ENCODE results near the gene GFI1B. TPM values are rescaled to one million over a fixed set of nuclear protein-coding genes. Genes with fewer than 3 reads are reported as not detected.

Gene GFI1B
- polyA plus RNA-seq, 1 donor from 2014 or later = not detected

DNA sequence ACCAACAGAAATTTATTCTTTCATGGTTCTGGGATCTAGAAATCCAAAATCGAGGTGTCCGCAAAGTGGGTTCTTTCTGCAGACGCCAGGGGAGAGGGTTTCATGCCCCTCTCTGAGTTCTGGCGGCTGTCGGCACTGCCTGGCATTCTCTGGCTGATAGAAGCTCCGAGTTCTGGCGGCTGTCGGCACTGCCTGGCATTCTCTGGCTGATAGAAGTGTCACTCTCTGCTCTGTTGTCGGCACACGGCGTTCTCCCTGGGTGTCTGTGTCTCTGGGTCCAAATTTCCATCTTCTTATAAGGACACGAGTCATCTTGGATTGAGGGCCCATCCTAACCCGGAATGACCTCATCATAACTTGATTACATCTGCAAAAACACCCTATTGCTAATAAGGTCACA, 7.6 kb downstream of the GFI1B start:
- no peak overlapping the region for H3K9ac ChIP-seq (ENCODE audit: low read length)
- no peaks in the 10 kb centered on the region for H4K20me1 ChIP-seq (ENCODE audit: insufficient read depth)
- TF ChIP-seq EP300 (conservative IDR thresholded peaks at IDR 0.05; ENCODE audit: poor library complexity, severe bottlenecking) (no peak), REST (IDR thresholded peaks at IDR 0.05; ENCODE audit: borderline replicate concordance) (no peak), EZH2 (IDR thresholded peaks at IDR 0.05; ENCODE audit: borderline replicate concordance, insufficient read depth, low read length, poor library complexity, severe bottlenecking) (no peak), RAD21 (conservative IDR thresholded peaks at IDR 0.05) (no peak), SMC3 (conservative IDR thresholded peaks at IDR 0.05; ENCODE audit: poor library complexity) (no peak), MXI1 (conservative IDR thresholded peaks at IDR 0.05; ENCODE audit: poor library complexity, severe bottlenecking) (no peak), TAF1 (IDR thresholded peaks at IDR 0.05; ENCODE audit: low read depth) (no peak), POLR2AphosphoS5 (IDR thresholded peaks at IDR 0.05) (no peak)
- TF ChIP-seq, protein P1, sequence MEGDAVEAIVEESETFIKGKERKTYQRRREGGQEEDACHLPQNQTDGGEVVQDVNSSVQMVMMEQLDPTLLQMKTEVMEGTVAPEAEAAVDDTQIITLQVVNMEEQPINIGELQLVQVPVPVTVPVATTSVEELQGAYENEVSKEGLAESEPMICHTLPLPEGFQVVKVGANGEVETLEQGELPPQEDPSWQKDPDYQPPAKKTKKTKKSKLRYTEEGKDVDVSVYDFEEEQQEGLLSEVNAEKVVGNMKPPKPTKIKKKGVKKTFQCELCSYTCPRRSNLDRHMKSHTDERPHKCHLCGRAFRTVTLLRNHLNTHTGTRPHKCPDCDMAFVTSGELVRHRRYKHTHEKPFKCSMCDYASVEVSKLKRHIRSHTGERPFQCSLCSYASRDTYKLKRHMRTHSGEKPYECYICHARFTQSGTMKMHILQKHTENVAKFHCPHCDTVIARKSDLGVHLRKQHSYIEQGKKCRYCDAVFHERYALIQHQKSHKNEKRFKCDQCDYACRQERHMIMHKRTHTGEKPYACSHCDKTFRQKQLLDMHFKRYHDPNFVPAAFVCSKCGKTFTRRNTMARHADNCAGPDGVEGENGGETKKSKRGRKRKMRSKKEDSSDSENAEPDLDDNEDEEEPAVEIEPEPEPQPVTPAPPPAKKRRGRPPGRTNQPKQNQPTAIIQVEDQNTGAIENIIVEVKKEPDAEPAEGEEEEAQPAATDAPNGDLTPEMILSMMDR (IDR thresholded peaks at IDR 0.05; ENCODE audit: poor library complexity, severe bottlenecking) = no peak
- no peaks in the 10 kb centered on the region for H3K27me3 ChIP-seq (ENCODE audit: insufficient read depth, low read depth, low read length)
- H3K9me2 ChIP-seq (ENCODE audit: insufficient read depth, low read length) = no peaks in the 10 kb centered on the region
- H3K36me3 ChIP-seq (ENCODE audit: insufficient read depth, low read length) = no peaks in the 10 kb centered on the region
- H3K79me2 ChIP-seq (replicated peaks; ENCODE audit: insufficient read depth, low read length) = no peaks in the 10 kb centered on the region
- no peaks in the 10 kb centered on the region for H3F3A ChIP-seq (ENCODE audit: insufficient read depth, low read length, poor library complexity, severe bottlenecking)
- H3K4me2 ChIP-seq (ENCODE audit: low read length) = no peak overlapping the region
- no peak overlapping the region for H2AFZ ChIP-seq (ENCODE audit: low read depth, low read length)
- no peaks in the 10 kb centered on the region for H3K9me3 ChIP-seq (ENCODE audit: low read length)
- no peak overlapping the region for H3K27ac ChIP-seq (ENCODE audit: low read length)
- H3K4me3 ChIP-seq (ENCODE audit: low read length) = no peak overlapping the region

DNA sequence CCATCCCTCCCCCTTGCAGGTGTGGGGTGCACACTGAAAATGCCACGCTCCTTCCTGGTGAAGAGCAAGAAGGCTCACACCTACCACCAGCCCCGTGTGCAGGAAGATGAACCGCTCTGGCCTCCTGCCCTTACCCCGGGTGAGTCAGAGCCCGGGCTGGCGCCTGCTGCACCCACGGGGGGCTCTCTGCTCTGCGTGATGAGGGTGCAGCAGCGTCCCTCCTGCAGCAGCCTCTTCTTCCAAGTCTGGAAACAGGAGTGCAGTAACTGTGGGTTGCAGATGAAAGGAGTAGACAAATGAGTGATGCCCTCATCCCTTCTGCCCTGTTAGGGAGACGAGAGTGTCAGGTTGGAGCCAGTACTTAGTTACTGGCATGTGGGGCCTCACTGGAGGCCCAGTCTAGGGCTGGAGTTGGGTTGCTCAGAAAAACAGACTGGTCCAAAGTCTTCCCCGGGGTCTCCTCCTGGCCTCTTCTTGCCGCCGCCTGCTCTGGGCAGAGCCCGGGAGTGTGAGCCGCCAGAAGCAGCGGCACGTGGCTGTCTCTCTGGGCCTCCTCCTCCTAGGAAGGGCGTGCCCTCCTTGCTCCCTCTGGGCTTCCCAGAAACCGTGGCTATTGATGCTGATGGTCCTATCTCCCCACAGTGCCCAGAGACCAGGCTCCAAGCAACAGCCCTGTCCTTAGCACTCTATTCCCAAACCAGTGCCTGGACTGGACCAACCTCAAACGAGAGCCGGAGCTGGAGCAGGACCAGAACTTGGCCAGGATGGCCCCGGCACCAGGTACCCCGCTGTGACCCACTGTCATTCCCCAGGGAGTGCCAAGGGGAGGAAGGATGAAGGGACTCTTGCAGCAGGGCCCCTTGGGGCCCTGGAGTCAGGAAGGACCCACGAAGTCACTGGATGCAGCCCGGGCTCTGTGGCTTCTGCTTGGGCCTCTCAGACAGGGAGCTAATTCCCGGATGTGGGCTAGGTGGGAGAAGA, 8.4 kb downstream of the GFI1B start:
- Histone ChIP-seq H3K9me2 (ENCODE audit: insufficient read depth, low read length) (no peaks in the 10 kb centered on the region), H3K79me2 (replicated peaks; ENCODE audit: insufficient read depth, low read length) (no peaks in the 10 kb centered on the region), H3K36me3 (ENCODE audit: insufficient read depth, low read length) (no peaks in the 10 kb centered on the region), H3F3A (ENCODE audit: insufficient read depth, low read length, poor library complexity, severe bottlenecking) (no peaks in the 10 kb centered on the region), H3K9me3 (ENCODE audit: low read length) (no peaks in the 10 kb centered on the region), H3K27me3 (ENCODE audit: insufficient read depth, low read depth, low read length) (no peaks in the 10 kb centered on the region), H3K9ac (ENCODE audit: low read length) (no peak overlapping the region), H3K4me2 (ENCODE audit: low read length) (no peak overlapping the region), H2AFZ (ENCODE audit: low read depth, low read length) (no peak overlapping the region), H4K20me1 (ENCODE audit: insufficient read depth) (no peaks in the 10 kb centered on the region), H3K27ac (ENCODE audit: low read length) (no peak overlapping the region), H3K4me3 (ENCODE audit: low read length) (no peak overlapping the region)
- TF ChIP-seq REST (IDR thresholded peaks at IDR 0.05; ENCODE audit: borderline replicate concordance) (no peak), RAD21 (conservative IDR thresholded peaks at IDR 0.05) (no peak), SMC3 (conservative IDR thresholded peaks at IDR 0.05; ENCODE audit: poor library complexity) (no peak), TAF1 (IDR thresholded peaks at IDR 0.05; ENCODE audit: low read depth) (no peak), MXI1 (conservative IDR thresholded peaks at IDR 0.05; ENCODE audit: poor library complexity, severe bottlenecking) (no peak), POLR2AphosphoS5 (IDR thresholded peaks at IDR 0.05) (no peak), EZH2 (IDR thresholded peaks at IDR 0.05; ENCODE audit: borderline replicate concordance, insufficient read depth, low read length, poor library complexity, severe bottlenecking) (no peak), EP300 (conservative IDR thresholded peaks at IDR 0.05; ENCODE audit: poor library complexity, severe bottlenecking) (no peak)
- TF ChIP-seq, protein P1 (IDR thresholded peaks at IDR 0.05; ENCODE audit: poor library complexity, severe bottlenecking) = no peak
